ENCODE data around the gene FNDC3B.
"Not testable (repeated sequence)": the region's sequence is repeated elsewhere in the genome, so short reads cannot be mapped to it uniquely, and the experiment has no call there.

Gene FNDC3B

DNA sequence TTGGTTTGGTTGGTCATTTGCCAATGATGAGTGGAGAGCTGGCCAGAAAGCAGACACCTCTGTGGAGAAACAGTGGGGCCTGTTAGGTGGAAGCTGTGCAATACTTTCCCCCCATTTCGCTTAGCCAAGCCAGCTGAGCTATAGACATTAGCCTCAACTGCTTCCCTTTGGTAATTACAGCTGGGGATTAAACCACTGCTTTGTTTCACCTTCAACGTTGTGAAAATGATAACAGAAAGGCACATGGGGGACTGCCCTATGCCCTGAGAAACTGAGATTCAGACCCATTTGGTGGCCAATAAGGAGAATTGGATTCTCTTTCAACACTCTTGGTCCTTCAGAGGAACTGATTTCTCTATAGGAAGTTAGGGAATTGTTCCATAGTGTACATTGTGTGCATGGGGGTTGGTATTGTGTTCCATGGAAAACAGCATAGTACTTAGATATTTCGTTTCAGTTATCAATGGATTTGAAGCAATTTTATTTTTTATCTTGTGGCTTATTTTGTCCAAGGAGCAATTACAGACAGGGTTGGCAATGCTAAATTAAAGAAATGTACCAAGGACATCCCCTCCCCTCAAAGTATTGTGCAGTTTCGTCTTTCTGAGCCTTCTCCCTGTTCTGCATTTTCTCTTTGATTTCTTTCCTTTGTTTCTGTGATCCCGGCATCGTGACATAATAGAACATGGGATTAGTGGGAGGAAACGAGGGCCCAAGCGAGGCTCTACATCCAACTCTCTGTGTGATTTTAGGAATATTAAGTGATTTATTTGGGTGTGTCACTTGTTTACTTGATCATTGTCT, 194.3 kb downstream of the FNDC3B start:
- no peak for DNase-seq (ENCODE audit: low read depth in 3 of 3)

DNA sequence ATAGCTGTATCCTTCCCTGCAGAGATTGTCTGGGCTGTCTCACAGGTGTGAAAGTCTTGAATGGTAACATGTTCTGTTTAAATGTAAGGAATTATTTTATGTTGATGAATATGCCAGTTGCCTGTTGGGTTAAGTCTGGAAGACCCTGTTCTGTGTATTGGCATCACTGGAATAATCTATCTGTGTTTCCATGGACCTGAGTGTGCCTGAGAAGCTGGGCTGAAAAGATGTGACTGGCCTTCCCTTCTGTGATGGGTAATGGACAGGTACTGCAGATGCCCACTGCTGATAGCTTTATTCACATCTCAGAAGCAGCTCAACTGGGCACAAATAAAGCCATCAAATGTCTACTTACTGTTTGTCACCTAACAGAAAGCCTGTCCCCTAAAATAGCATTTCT, 196.3 kb downstream of the FNDC3B start:
- DNase-seq (ENCODE audit: low read depth in 3 of 3): no peak

DNA sequence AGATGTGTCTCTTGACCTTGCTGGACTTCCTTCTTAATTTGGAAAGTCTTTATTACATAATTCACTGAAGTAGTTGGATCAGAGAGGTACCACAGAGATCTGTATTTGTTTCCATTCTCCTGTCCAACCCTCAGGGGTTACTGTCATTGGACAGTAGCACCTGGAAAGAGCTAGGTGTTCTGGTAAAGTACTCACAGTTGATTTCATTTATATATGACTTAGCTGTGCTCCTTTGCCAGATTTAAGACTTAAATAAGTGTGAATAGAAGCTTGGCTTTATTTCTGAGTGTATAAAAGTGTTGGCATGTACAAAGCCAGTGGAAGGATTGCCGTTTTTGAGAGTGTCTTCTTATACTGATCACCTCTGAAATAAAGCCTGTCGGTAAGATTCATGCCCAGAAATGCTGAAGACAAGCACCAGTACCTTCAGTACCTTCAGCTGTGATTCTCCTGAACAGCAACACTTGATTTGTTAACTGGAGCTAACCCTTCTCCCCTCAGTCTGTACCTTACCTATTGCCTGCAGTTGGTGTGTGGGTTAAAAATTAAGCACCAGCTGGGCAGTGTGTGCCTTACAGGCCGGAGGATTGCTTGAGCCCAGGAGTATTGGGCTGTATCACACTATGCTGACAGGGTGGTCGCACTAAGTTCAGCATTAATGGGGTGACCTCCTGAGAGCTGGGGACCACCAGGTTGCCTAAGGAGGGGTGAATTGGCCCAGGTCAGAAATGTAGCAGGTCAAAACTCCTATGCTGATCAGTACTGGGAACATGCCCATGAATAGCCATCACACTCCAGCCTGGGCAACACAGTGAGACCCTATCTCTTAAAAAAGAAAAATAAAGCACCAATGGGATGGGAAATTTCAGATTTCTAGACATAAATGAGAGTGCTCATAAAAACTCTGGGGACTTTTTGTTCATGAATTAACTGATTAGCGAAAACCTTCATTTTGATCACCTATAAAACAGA, 197.7 kb downstream of the FNDC3B start:
- no peak for DNase-seq (ENCODE audit: low read depth in 3 of 3)

DNA sequence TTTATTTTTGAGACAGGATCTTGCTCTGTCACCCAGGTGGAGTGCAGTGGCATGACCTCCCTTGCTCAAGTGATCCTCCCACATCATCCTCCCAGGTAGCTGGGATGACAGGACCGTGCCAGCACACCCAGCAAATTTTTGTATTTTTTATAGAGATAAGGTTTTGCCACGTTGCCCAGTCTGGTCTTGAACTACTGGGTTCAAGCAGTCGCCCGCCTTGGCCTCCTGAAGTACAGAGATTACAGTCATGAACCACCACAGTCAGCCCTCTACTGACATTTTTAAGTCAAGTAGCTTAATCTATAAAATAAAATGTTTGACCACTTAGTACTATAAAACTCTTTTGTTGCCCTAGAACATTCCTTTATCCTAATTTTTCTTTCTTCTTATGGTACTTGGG, 198.8 kb downstream of the FNDC3B start:
- DNase-seq (ENCODE audit: low read depth in 3 of 3): no peak

DNA sequence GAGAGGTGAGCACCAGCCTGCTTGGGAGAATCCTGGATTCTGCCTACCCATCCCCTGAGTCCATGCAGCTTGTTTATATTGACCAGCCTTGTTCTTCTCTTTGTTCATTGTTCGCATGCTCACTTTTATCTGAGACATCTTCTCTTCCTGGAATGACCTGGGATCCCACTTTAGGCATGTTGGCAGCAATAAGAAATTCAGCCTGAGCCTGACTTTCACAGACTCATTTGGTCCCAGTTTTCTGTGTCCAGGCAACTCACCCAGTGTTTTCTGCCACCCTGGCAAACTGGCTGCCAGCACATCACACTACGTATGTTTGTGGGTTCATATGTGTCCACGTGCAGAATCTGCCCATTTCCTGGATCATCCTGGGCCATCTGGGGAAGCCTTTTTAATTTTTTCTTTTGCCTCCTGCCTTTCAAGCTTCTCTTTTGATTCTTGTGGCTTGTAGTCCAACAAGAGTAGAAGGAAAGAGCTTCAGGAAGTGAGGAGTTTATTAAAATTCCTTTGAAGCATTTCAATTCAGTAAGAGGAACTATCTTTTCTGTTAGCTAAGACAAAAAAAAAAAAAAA, 199.9 kb downstream of the FNDC3B start:
- DNase-seq (ENCODE audit: low read depth in 3 of 3): no peak

DNA sequence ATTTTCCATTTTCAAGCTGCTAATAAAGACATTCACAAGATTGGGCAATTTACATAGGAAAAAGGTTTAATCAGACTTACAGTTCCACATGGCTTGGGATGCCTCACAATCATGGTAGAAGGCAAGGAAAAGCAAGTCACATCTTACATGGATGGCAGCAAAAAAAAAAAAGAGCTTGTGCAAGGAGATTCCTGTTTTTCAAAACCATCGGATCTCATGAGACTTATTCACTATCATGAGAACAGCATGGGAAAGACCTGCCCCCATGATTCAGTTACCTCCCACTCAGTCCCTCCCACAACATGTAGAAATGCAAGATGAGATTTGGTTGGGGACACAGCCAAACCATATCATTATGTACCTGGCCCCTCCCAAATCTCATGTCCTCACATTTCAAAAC, 202.0 kb downstream of the FNDC3B start:
- DNase-seq (ENCODE audit: low read depth in 3 of 3): no peak

DNA sequence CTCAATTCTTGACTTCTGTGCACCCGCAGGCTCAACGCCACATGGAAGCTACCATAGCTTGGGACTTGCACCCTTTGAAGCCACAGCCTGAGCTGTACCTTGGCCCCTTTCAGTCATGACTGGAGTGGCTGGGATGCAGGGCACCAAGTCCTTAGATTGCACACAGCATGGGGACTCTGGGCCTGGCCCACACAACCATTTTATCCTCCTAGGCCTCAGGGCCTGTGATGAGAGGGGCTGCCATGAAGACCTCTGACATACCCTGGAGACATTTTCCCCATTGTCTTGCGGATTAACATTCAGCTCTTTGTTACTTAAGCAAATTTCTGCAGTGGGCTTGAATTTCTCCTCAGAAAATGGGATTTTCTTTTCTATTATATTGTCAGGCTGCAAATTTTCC, 203.1 kb downstream of the FNDC3B start:
- DNase-seq (ENCODE audit: low read depth in 3 of 3): not testable (repeated sequence)

DNA sequence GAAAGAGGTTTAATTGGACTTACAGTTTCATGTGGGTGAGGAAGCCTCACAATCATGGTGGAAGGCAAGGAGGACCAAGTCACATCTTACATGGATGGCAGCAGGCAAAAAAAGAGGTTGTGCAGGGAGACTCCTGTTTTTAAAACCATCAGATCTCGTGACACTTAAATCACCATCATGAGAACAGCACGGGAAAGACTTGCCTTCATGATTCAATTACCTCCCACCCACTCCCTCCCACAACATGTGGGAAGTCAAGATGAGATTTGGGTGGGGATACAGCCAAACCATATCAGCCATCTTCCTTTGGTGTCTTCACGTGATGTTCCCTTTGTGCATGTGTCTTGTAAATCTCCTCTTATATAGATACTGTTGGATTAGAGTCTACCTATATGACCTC, 204.0 kb downstream of the FNDC3B start:
- not testable (repeated sequence) for DNase-seq (ENCODE audit: low read depth in 3 of 3)

DNA sequence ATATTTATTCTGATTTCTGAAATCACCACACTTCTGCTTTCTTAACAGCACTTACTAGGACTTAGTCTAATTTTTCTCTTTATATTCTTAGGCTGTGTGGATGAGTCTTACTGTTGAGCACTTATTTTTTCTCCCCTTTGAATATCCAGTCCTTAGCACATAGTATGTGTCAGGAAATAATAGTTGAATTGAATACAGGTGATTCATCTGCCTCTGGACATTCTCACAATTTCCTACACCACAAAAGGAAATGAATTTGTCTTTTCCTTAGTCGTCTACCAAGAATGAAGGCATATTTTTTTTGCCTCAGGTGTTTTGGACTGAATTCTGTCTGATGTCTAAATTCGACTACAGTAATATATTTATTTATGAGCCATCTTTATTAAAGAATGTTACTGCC, 204.6 kb downstream of the FNDC3B start:
- DNase-seq (ENCODE audit: low read depth in 3 of 3): no peak

DNA sequence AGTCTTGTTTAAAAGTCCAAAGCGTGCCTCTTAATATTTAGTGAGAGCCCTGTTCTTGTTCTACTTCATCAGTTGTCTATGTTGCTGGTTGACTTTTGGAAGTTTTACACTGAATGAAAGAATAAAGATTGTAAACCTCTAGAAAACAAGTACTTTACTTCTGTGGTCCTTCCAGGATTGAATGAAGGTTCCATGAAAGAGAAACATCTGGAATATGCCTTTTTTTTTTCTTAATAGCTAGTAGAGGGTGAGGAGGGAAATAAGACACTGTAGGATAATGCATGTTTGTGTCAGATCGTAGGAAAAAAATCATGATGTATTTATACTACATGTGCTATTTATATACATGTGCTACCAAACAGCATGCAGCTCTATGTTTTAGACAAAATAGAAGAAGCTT, 205.9 kb downstream of the FNDC3B start:
- DNase-seq (ENCODE audit: low read depth in 3 of 3): no peak

DNA sequence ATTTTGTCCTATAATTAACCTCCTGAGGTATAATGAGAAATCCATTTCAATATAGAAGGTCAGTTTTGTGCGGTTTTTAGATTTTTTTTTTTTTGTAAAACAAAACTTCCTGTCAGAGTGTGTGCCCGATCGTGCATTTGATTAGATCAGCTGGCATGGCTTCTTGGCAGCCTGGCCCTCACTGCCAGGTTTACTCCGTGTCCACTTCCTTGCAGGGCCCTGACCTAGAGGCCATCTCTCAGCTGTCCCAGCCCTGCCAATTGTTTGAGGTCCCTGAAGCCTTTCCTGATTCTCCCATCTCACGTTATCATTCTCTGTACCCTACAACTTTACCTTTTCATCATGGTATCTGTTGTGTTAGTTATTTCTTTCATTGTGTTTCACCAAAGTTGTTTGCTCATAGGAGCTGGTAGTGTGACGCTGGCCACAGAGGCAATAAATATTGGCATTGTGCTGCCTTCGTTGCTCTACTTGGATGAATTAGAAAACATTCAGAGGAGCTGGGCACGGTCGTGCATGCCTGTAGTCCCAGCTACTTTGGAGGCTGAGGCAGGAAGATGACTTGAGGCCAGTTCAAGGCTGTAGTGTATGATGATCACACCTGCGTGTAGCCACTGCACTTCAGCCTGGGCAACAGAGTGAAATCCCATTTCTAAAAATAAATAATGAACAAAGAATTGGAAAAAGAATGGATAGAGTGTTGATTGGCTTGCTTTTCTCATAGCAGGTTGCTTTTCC, 206.9 kb downstream of the FNDC3B start:
- DNase-seq (ENCODE audit: low read depth in 3 of 3): no peak

DNA sequence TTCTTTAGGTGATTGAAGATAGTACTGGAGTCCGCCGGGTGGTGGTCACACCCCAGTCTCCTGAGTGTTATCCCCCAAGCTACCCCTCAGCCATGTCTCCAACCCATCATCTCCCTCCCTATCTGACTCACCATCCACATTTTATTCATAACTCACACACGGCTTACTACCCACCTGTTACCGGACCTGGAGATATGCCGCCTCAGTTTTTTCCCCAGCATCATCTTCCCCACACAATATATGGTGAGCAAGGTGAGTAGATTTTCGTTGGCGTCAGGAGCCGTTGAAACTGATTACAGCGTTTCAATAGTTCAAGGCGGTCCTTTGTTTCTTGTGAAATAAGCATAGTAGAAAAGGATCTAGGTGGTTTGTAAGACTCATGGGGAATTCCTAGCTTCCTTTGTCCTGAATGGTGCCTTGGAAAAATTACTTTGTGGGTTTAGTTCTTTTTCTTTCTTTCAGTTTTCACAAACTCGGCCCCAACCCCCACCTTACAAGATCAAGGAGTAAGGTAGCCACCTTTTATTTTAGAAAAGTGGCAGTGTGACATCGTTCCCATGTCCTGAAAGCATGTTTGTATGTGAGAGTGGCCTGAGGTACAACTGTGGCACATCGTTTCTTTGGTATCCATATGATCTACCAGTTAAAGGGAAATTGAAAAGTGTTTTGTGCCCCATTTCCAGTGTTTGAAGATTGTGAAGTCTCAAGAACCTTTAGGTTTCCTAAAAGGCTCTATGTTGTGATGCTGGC, 208.3 kb downstream of the FNDC3B start:
- no peak for DNase-seq (ENCODE audit: low read depth in 3 of 3)

DNA sequence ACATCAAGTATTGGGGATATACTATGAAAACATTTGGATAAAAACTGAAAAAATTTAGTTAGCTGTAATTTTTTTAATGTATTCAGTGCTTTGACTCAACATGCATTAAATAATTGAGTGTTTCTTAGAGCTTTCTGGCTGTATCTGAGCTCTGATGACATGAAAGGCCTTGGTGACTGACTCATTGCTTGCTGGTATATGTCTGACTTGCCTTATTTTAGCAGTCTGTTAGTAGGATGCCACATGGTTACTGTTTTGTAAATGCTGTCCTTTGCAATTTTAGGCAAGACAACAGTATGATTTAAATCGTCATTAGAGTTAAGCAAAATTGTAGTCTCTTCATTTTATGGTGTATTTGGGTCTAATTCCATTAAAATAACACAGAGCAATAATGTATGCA, 209.7 kb downstream of the FNDC3B start:
- DNase-seq (ENCODE audit: low read depth in 3 of 3): no peak

DNA sequence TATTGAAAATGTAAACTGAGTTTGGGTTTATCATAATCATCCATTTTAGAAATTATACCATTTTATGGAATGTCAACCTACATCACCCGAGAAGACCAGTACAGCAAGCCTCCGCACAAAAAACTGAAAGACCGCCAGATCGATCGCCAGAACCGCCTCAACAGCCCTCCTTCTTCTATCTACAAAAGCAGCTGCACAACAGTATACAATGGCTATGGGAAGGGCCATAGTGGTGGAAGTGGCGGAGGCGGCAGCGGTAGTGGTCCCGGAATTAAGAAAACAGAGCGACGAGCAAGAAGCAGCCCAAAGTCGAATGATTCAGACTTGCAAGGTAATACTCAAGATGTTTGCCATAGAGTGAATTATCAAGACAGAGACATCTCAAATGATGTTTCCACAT, 211.8 kb downstream of the FNDC3B start:
- no peak for DNase-seq (ENCODE audit: low read depth in 3 of 3)

DNA sequence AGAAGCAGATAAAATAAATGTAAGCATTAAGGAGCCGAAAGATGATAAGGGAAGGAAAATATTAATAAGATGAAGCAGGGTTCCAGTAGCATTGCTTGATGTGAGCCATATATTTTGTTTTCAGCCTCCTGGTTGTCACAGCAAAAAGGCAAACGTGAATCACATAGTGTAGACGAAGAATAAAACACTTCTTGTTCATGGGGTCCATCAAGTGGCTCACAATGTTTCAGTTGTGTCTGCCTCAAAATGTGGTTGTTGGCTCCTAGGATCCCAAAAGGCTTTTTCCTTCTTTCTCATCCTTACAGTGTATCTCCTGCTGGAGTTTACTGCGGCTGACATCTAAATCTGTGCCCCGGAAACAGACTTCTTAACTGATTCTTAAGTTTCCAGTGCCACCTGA, 213.8 kb downstream of the FNDC3B start:
- DNase-seq (ENCODE audit: low read depth in 3 of 3): no peak

DNA sequence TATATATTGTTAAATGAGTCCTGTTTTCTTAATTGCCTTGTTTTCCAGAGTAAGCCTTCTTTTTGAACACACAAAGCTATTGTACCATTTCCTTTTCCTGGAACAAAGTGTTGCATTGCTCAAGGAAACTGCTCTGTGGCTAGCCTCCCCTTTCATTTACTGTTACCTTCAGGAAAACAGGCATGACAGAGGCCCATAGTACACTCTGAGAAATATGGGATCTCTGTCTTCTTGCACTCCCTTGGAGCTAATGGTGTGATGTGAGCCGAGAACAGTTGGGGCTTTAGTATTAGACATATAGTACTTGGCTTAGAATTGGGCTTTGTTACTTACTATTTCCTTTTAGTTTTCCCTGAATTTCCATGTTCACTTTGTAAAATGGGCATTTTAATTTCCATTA, 215.2 kb downstream of the FNDC3B start:
- DNase-seq (ENCODE audit: low read depth in 3 of 3): no peak

DNA sequence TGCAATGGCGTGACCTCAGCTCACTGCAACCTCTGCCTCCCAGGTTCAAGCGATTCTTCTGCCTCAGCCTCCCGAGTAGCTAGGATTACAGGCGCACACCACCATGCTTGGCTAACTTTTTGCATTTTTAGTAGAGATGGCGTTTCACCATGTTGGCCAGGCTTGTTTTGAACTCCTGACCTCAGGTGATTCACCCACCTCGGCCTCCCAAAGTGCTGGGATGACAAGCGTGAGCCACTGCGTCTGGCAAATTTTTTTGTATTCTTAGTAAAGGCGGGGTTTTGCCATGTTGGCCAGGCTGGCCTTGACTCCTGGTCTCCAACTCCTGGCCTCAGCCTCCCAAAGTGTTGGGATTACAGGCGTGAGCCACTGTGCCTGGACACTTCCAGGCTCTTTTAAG, 215.9 kb downstream of the FNDC3B start:
- not testable (repeated sequence) for DNase-seq (ENCODE audit: low read depth in 3 of 3)

DNA sequence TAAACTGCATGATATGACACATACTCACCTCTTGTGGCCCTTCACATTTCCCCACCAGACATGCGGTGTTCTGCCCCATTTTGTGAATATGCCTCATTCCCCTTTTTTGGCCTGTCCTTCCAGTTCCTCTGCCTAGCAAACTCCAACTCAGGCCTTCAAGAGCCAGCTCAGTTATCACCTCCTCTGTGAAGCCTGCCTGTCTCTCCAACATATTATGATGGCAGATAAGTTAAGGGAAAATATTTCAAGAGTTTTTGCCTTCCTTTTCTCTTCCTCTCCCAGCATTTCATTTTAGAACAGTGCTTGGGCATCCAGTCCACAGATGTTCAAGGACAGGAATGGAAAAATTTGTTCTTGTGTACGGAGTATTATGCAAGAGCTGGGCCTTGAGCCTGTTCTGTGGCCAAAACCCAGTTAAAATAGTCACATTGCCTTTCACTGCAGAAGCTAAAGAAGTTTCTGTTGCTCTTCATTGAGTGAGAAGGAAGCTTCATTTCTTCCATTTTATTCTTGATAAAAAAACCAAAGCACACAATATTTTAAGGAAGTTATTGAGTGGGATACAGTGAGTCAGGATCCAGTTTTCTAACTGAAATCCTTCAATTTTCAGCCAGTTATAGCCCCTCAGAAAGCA, 216.8 kb downstream of the FNDC3B start:
- DNase-seq (ENCODE audit: low read depth in 3 of 3): no peak

DNA sequence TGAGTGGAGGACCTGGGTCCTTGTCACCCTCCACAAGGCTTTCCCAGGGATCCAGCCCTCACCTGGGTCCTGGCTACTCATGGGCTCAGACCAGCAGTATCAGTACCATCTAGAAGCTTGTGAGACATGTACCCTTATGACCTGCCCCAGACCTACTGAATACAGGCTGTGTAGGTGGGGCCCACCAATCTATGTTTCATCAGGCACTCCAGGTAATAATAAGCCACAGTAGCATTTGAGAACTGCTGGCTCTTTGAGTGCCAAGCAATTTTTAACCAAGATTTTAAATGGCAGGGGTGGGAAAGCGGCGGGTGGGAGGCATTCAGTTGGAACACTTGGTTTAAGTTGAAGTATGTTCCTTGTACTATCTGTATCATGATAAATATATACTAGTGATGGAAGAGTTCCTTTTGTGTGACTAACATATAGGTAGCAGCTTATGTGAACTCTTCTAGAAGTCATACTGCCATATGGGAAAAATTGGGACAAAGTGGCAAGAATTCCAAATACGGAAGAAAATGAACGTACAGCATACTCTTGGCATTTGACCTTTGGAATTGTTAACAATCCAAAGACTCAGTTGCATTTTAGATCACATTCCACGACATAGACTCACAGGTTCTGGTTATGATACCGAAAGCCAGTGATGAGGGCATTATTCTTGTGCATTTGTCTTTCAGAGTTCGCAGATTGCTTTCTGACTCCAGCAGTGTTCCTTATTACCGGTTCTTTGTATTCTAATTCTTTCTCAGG, 218.4 kb downstream of the FNDC3B start:
- DNase-seq (ENCODE audit: low read depth in 3 of 3): no peak

DNA sequence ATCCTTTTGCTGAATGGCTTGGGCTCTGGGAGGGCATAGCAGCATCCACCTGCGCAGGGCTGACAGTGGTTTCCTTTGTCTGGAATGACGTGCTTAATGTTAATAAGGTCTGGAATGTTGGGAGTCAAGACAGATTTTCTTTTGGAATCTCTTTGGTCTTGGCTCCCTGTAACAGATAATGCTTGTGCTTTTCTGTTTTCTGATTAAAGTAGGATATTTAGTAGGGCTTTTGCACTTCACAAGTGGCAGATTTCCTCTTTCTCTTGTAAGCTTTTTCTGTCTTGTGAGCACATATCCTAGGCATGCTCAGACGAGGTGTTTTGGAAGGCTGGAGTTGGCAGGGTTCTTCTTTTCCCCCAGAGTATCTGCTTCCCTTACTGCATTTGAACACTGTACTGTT, 219.2 kb downstream of the FNDC3B start:
- no peak for DNase-seq (ENCODE audit: low read depth in 3 of 3)

Measured in stimulated activated CD4-positive, alpha-beta T cell treated with anti-CD3 and anti-CD28 coated beads, TNF-alpha, amount 100 ng/mL, for 4 hours (primary cell).